H1 (cell line): Measurements from ENCODE around the gene SLC35F1. TPM values are rescaled to one million over a fixed set of nuclear protein-coding genes. Genes with fewer than 3 reads are reported as not detected.

Source experiments
- BACH1 ChIP-seq: IDR thresholded peaks from 2 replicates; pipeline ENCODE4 v1.6.1; 2012; ENCODE audit warnings: low read length, improper control_type of control experiment
- POU5F1 ChIP-seq: IDR thresholded peaks from 2 replicates; pipeline ENCODE4 v1.6.1; 2011; ENCODE audit warnings: low read depth, mild to moderate bottlenecking, low read length, moderate library complexity
- polyA plus RNA-seq, 7 experiments: library from polyadenylated mRNA; depleted of rRNA in 3 of 7; stranded (reverse) in 5 of 7; unstranded in 2 of 7; fragments of >200 nt in 5 of 7; fragments of 200-250 nt in 2 of 7; gene quantifications; 1 replicate in 5 of 7; 2 replicates in 1 of 7; 4 replicates in 1 of 7; pipeline versions ENCODE4 v1.2.1 to v1.2.3, GENCODE V29; 2011 to 2013; ENCODE audit warnings: missing spikeins in 2 of 7, mixed read lengths in 2 of 7
- total RNA-seq: library from RNA; stranded (reverse); fragmentation: NEBNext Ultra II Directional; extraction: Animal tissue kit (Norgen Biotek cat#: 25700); gene quantifications from 2 replicates; pipeline ENCODE4 v1.2.1, GENCODE V29; 2021
- TF ChIP-seq, protein P1 (sequence below): IDR thresholded peaks from 2 replicates; pipeline ENCODE4 v1.6.1; 2012; ENCODE audit warnings: low read length, inconsistent platforms

The SLC35F1 gene
- total and polyA plus RNA-seq, 2 of the 8 experiments (the other 6 are each of a cell fraction or from before 2014, with no cell fraction given) = 7.0 to 10.0 TPM

DNA sequence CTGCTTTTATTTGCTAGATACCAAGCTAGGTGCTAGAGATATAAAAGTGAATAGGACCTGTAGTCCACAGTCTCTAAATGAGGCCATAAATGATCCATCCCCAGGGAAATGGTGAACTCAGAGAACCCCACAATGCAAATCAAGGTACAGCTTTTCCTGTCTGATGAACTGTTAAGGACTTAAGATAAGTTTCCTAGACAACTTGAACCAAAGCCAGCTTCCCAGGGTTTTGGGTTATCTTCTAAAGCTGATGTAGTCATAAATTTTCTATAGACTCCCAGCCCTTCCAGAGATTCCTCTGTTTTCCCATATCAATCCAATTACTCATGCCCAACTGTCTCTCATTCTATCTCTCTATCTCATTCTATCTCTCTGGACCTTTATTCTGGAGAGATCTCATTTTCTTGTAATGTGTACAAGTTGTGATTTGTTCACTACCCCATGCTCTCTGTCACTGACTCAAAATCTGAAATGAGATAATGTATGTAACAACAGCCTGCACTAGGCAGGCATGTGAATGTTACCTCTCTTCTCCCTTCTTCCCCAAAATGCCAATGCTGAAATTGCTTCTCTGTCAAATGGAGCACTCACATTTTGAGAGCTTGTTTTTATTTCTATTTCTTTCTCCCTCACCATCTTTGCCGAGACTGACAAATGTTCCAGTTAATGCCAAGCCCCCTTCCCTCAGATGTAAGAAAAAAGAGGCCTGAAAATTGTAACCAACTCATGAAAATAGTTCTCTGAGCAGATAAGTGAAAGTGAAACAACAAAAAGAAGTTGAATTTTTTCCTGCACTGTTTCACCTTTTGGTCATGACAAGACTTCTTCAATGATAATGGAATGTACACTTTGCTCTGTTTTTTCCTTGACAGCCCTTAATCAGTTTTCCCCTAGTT is 279.9 kb downstream of the SLC35F1 start (continued):
- TF ChIP-seq, protein P1, sequence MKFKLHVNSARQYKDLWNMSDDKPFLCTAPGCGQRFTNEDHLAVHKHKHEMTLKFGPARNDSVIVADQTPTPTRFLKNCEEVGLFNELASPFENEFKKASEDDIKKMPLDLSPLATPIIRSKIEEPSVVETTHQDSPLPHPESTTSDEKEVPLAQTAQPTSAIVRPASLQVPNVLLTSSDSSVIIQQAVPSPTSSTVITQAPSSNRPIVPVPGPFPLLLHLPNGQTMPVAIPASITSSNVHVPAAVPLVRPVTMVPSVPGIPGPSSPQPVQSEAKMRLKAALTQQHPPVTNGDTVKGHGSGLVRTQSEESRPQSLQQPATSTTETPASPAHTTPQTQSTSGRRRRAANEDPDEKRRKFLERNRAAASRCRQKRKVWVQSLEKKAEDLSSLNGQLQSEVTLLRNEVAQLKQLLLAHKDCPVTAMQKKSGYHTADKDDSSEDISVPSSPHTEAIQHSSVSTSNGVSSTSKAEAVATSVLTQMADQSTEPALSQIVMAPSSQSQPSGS = no peak
- TF ChIP-seq BACH1 = no peak
- TF ChIP-seq POU5F1 = no peak
